ENCODE measurements around the gene DYNLL2. TPM values are rescaled to one million over a fixed set of nuclear protein-coding genes. Genes with fewer than 3 reads are reported as not detected.

DYNLL2 gene
- total RNA-seq, 1 donor from 2014 or later: 42.5 TPM

DNA sequence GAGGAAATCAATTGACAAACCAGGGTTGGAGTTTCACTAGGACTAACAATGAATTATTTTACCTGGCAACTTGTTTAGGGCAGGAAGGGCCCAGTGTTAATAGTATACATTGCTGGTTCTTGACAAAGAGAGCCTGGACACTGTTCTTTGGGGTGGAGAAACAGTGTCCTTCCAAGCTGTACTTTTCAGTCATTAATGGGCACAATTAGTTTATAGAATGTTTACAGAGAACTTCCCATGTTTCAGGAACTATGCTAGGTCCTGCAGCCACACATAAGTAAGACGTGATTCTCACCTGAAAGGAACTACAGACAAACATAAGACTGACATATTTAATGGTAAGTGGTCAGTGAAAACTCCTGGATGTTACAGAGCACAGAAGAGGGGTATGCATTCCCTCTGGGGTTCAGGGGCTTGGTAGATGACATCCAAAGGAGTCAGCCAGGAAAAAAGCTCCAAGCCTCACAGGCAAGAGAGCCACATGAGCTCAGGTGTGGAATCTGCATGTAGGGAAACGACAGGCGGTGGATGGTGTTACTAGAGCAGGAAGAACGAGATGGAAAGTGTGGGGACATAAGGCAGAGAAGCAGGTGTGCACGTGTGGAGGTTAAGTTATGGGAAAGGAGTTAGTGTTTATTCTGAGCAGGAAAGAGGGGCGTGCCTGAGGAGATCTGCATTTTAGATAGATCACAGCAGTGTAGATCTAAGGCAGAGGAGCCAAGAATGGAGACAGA, 3.8 kb upstream of the DYNLL2 start:
- H3K27ac Mint-ChIP-seq: no peak overlapping the region

DNA sequence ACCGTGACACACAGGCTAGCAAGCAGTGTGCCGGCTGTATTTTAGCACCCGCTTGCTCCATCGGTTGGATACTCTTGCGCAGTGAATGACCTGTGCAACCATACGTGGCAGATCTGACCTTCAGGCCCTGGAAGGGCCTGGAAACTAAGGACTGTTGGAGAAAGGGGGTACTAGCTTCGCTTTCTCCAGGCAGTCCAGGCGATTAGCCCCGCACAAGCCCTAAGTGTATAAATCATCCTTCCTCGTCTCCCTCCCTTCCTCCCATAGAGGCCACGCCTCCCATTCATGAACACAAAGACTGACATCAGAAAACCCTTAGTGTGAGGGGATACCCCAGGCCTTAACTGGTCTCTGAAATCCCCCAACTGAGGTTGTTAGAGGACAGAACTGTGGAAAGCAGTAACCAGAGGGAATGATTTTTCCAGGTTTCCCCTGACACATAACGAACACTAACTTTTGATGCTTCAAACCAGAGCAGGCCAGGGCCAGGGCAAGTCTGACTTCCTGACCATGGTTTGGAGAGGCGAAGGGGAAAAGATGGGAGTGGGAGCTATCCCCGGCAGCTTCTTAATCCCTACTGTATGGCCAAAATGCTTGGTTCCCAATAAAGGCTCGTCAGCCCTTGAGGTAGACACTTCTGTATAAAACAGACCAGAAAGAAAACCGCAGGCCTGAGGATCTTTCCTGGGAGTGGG, 1.4 kb upstream of the DYNLL2 start:
- TF ChIP-seq, protein P1, sequence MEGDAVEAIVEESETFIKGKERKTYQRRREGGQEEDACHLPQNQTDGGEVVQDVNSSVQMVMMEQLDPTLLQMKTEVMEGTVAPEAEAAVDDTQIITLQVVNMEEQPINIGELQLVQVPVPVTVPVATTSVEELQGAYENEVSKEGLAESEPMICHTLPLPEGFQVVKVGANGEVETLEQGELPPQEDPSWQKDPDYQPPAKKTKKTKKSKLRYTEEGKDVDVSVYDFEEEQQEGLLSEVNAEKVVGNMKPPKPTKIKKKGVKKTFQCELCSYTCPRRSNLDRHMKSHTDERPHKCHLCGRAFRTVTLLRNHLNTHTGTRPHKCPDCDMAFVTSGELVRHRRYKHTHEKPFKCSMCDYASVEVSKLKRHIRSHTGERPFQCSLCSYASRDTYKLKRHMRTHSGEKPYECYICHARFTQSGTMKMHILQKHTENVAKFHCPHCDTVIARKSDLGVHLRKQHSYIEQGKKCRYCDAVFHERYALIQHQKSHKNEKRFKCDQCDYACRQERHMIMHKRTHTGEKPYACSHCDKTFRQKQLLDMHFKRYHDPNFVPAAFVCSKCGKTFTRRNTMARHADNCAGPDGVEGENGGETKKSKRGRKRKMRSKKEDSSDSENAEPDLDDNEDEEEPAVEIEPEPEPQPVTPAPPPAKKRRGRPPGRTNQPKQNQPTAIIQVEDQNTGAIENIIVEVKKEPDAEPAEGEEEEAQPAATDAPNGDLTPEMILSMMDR (conservative IDR thresholded peaks at IDR 0.05): no peak
- Mint-ChIP-seq H3K27ac (peak overlapping the region; percentile 88), H3K27me3 (peaks cover 18% of the 10 kb centered on the region), H3K4me3 (peak overlapping the region; percentile 76), H3K9me3 (no peaks in the 10 kb centered on the region), H3K4me1 (ENCODE audit: unreplicated experiment) (peaks cover 34% of the 10 kb centered on the region), H3K36me3 (peaks cover 13% of the 10 kb centered on the region)
- DNase-seq (ENCODE audit: extremely low spot score, unreplicated experiment): peak; percentile 54

More for the DNA sequence above, 3.8 kb upstream of the DYNLL2 start:
- no peak overlapping the region for H3K4me3 Mint-ChIP-seq
- no peak for DNase-seq (ENCODE audit: extremely low spot score, unreplicated experiment)
- no peaks in the 10 kb centered on the region for H3K9me3 Mint-ChIP-seq
- peaks cover 14% of the 10 kb centered on the region for H3K4me1 Mint-ChIP-seq (ENCODE audit: unreplicated experiment)
- TF ChIP-seq, protein P1 (conservative IDR thresholded peaks at IDR 0.05): no peak
- H3K36me3 Mint-ChIP-seq: no peaks in the 10 kb centered on the region
- H3K27me3 Mint-ChIP-seq: peaks cover 28% of the 10 kb centered on the region

DNA sequence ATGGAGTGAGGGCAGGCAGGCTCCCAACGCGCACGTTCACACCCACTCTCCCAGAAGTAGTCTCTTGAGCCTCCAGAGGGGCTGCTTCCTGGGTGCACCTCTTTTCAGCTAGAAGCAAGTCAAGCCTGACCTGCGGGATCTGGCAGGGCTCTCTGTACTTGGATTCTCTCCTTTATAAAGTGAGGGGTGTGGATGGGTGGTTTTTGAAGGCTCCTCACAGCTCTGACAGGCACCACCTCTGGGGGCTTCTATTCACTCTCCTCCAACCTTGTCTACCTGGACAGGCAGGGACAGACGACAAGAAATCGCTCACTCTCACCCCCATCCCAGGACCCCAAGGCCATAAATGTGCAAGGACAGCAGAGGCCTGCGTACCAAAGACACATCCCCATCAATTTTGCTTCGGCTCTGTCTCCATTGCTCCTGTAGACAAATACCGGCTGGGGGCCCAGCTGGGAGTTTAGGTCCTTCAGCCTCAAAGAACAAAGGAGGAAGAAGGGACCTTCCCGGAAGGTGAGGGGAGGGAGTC, 814 bp upstream of the DYNLL2 start:
- peak overlapping the region; percentile 79 for H3K4me3 Mint-ChIP-seq
- TF ChIP-seq, protein P1 (conservative IDR thresholded peaks at IDR 0.05): no peak
- peaks cover 39% of the 10 kb centered on the region for H3K4me1 Mint-ChIP-seq (ENCODE audit: unreplicated experiment)
- H3K9me3 Mint-ChIP-seq: no peaks in the 10 kb centered on the region
- H3K27ac Mint-ChIP-seq: peak overlapping the region; percentile 88
- DNase-seq (ENCODE audit: extremely low spot score, unreplicated experiment): no peak
- peaks cover 16% of the 10 kb centered on the region for H3K27me3 Mint-ChIP-seq
- H3K36me3 Mint-ChIP-seq: peaks cover 20% of the 10 kb centered on the region

DNA sequence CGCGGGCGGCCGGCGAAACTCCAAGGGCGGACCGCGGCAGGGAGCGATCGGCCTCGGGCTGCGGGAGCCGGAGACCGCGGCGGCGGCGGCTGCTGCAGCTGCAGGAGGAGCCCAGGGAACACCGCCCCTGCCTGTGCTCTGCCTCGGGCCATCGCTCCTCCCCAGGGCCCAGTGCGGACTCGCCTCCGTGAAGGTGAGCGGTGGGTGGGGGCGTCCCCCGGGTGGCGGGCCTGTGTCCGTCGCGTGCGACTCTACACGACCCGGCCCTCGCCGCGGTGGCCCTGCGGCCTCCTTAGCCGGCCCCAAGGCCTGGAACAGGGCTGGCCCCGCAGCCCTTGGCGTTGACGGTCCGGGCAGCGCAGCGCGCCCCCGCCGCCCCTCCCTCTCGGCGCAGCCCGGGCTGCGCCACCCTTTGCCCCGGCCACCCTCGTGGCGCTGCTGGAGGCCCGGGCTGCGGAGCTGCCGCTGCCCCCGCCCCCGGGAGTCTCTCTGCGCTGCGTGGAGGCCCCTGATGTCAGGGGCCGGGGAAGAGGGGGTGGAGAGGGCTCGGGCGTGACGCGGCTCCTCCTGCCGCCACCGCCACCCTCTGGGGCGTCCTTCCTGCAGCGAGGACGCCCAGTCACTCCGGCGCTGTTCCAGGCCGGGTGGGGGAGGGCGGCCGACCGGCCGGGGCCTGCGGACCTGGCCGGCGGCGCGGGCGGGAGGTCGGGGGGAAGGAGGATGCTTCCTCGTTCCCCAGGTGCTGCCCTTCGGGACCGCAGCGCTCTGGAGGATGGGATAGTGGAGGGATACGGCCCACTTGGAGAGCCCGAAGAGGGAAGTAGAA, 485 bp downstream of the DYNLL2 start:
- H3K27me3 Mint-ChIP-seq: peaks cover 11% of the 10 kb centered on the region
- DNase-seq (ENCODE audit: extremely low spot score, unreplicated experiment): peak; percentile 71
- H3K9me3 Mint-ChIP-seq: no peaks in the 10 kb centered on the region
- peaks cover 51% of the 10 kb centered on the region for H3K4me1 Mint-ChIP-seq (ENCODE audit: unreplicated experiment)
- peak overlapping the region; percentile 92 for H3K4me3 Mint-ChIP-seq
- TF ChIP-seq, protein P1 (conservative IDR thresholded peaks at IDR 0.05): no peak
- H3K36me3 Mint-ChIP-seq: peaks cover 31% of the 10 kb centered on the region
- H3K27ac Mint-ChIP-seq: peak overlapping the region; percentile 83

DNA sequence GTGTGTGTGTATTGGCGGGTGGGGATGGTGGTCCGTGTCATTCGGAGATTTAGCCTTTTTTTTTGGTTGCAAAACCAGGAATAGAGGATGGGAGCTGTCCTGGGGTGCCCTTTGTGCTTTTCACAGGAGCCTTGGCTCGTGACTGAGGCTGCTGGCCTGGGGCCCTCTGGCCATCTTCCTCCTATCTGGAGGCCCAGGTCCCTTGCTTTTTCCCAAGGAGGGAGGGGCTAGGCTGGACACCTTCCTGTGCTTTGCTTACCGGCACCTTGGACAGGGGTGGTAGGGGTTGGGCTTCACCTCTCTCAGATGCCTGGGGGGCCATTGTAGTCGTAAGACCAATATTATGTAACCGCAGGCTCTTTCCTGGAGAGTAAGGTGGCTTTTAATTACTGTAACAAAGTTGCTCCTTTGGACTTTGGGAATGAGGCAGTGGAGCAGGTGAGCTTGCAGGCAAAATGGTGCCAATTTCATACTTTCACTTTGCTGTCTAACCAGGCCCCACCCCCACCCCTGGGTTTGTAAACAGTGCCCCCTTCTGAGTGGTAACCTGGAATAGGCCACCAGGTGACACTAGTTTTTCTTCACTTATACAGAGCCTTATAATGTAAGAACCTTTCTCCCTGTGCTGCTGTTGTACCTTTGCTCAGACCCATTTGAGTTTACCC, 1.2 kb downstream of the DYNLL2 start:
- DNase-seq (ENCODE audit: extremely low spot score, unreplicated experiment): peak; percentile 65
- H3K4me3 Mint-ChIP-seq: peak overlapping the region; percentile 92
- peaks cover 6% of the 10 kb centered on the region for H3K27me3 Mint-ChIP-seq
- H3K4me1 Mint-ChIP-seq (ENCODE audit: unreplicated experiment): peaks cover 55% of the 10 kb centered on the region
- H3K27ac Mint-ChIP-seq: peak overlapping the region; percentile 83
- no peaks in the 10 kb centered on the region for H3K9me3 Mint-ChIP-seq
- peaks cover 36% of the 10 kb centered on the region for H3K36me3 Mint-ChIP-seq
- TF ChIP-seq, protein P1 (conservative IDR thresholded peaks at IDR 0.05): peak; percentile 51
